SK-N-SH treated with all-trans-retinoic acid at 6 μM for 48 hours (cell line): ENCODE measurements around the gene ALS2CL.

Experiments used
- ATAC-seq: fragments of 200-7000 bp; cut with Tn5 transposase; 3 replicates; pipeline ENCODE4 v1.9.1; 2020; ENCODE audit warnings: mild to moderate bottlenecking, moderate library complexity
- ARNTL ChIP-seq: fragments of 450-650 bp; formaldehyde crosslinking; IDR thresholded peaks from 2 replicates; pipeline ENCODE4 v1.5.0; 2020; ENCODE audit warnings: low read depth, mild to moderate bottlenecking, moderate library complexity, borderline replicate concordance
- BACH2 ChIP-seq: fragments of 250-450 bp; sonication (Bioruptor Pico); IDR thresholded peaks from 2 replicates; pipeline ENCODE4 v1.9.0; 2021; ENCODE audit warnings: mild to moderate bottlenecking, borderline replicate concordance
- CSDC2 ChIP-seq: fragments of 250-450 bp; sonication (Bioruptor Pico); IDR thresholded peaks from 2 replicates; pipeline ENCODE4 v1.5.0; 2020; ENCODE audit warnings: mild to moderate bottlenecking, moderate library complexity
- ESRRG ChIP-seq: fragments of 250-450 bp; sonication (Bioruptor Pico); IDR thresholded peaks from 2 replicates; pipeline ENCODE4 v1.6.1; 2021; ENCODE audit warnings: mild to moderate bottlenecking
- GLIS3 ChIP-seq: fragments of 250-450 bp; sonication (Bioruptor Pico); IDR thresholded peaks from 2 replicates; pipeline ENCODE4 v1.5.0; 2020; ENCODE audit warnings: mild to moderate bottlenecking, moderate library complexity
- ISL1 ChIP-seq: fragments of 250-450 bp; sonication (Bioruptor Pico); IDR thresholded peaks from 2 replicates; pipeline ENCODE4 v2.1.2; 2022; ENCODE audit warnings: mild to moderate bottlenecking, moderate library complexity
- OSR1 ChIP-seq: fragments of 250-450 bp; sonication (Bioruptor Pico); IDR thresholded peaks from 2 replicates; pipeline ENCODE4 v1.8.0; 2022; ENCODE audit warnings: moderate library complexity, mild to moderate bottlenecking, inconsistent platforms
- PPARA ChIP-seq: fragments of 250-450 bp; sonication (Bioruptor Pico); IDR thresholded peaks from 2 replicates; pipeline ENCODE4 v1.5.0; 2020; ENCODE audit warnings: mild to moderate bottlenecking, borderline replicate concordance
- RARB ChIP-seq: fragments of 250-450 bp; sonication (Bioruptor Pico); IDR thresholded peaks from 2 replicates; pipeline ENCODE4 v1.8.0; 2021; ENCODE audit warnings: mild to moderate bottlenecking, moderate library complexity
- SNAI2 ChIP-seq: fragments of 250-450 bp; sonication (Bioruptor Pico); IDR thresholded peaks from 2 replicates; pipeline ENCODE4 v1.5.0; 2020; ENCODE audit warnings: mild to moderate bottlenecking, moderate library complexity
- TOX ChIP-seq: fragments of 250-450 bp; sonication (Bioruptor Pico); IDR thresholded peaks from 2 replicates; pipeline ENCODE4 v1.8.0; 2021; ENCODE audit warnings: mild to moderate bottlenecking, moderate library complexity, borderline replicate concordance
- ZC3H10 ChIP-seq: fragments of 250-450 bp; sonication (Bioruptor Pico); IDR thresholded peaks from 2 replicates; pipeline ENCODE4 v1.5.1; 2021; ENCODE audit warnings: mild to moderate bottlenecking, moderate library complexity
- ZFP3 ChIP-seq: fragments of 250-450 bp; sonication (Bioruptor Pico); IDR thresholded peaks from 2 replicates; pipeline ENCODE4 v1.5.0; 2020; ENCODE audit warnings: mild to moderate bottlenecking, moderate library complexity
- ZFP30 ChIP-seq: fragments of 450-650 bp; formaldehyde crosslinking; IDR thresholded peaks from 2 replicates; pipeline ENCODE4 v1.5.0; 2022; ENCODE audit warnings: mild to moderate bottlenecking, moderate library complexity
- ZNF565 ChIP-seq: fragments of 450-650 bp; formaldehyde crosslinking; conservative IDR thresholded peaks from 2 replicates; pipeline ENCODE4 v1.5.0; 2020; ENCODE audit warnings: low read depth, mild to moderate bottlenecking, moderate library complexity
- ZNF70 ChIP-seq: fragments of 450-650 bp; formaldehyde crosslinking; IDR thresholded peaks from 2 replicates; pipeline ENCODE4 v1.5.0; 2020; ENCODE audit warnings: mild to moderate bottlenecking, moderate library complexity
- ZNF8 ChIP-seq: fragments of 450-650 bp; formaldehyde crosslinking; IDR thresholded peaks from 2 replicates; pipeline ENCODE4 v1.5.0; 2020; ENCODE audit warnings: mild to moderate bottlenecking, moderate library complexity
- TF ChIP-seq, protein P1 (sequence below): fragments of 250-450 bp; sonication (Bioruptor Pico); IDR thresholded peaks from 2 replicates; pipeline ENCODE4 v1.8.0; 2021; ENCODE audit warnings: low read depth, mild to moderate bottlenecking, moderate library complexity, borderline replicate concordance
- TF ChIP-seq, protein P2 (sequence below): fragments of 250-450 bp; sonication (Bioruptor Pico); IDR thresholded peaks from 2 replicates; pipeline ENCODE4 v1.8.0; 2020; ENCODE audit warnings: mild to moderate bottlenecking, moderate library complexity, borderline replicate concordance
- TF ChIP-seq, protein P3 (sequence below): fragments of 250-450 bp; sonication (Bioruptor Pico); IDR thresholded peaks from 2 replicates; pipeline ENCODE4 v1.5.1; 2021; ENCODE audit warnings: mild to moderate bottlenecking, moderate library complexity
- TF ChIP-seq, protein P4 (sequence below): fragments of 250-450 bp; sonication (Bioruptor Pico); IDR thresholded peaks from 2 replicates; pipeline ENCODE4 v1.5.0; 2020; ENCODE audit warnings: mild to moderate bottlenecking, moderate library complexity

The ALS2CL gene

DNA sequence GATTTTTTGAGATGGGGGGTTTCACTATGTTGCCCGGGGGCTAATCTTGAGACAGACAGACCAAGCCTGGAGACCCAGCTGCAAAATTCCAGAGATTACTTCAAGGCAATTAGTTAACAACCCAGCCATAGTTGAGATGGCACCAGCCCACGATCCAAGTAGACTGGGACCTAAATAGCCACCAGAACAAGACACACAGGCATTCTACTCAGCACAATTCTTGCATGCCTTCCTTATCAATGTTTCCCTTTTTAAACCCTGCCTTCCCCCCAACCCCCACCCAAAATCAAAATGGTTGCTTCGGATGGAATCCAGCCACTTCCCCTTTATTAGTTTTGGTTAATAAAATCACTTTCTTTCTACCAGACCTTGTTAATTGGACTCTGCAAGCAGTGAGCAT, 52.6 kb downstream of the ALS2CL start:
- TF ChIP-seq, protein P1, sequence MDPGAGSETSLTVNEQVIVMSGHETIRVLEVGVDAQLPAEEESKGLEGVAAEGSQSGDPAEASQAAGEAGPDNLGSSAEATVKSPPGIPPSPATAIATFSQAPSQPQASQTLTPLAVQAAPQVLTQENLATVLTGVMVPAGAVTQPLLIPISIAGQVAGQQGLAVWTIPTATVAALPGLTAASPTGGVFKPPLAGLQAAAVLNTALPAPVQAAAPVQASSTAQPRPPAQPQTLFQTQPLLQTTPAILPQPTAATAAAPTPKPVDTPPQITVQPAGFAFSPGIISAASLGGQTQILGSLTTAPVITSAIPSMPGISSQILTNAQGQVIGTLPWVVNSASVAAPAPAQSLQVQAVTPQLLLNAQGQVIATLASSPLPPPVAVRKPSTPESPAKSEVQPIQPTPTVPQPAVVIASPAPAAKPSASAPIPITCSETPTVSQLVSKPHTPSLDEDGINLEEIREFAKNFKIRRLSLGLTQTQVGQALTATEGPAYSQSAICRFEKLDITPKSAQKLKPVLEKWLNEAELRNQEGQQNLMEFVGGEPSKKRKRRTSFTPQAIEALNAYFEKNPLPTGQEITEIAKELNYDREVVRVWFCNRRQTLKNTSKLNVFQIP (CRISPR knock-in tag), result no peak
- no peak for ATAC-seq

DNA sequence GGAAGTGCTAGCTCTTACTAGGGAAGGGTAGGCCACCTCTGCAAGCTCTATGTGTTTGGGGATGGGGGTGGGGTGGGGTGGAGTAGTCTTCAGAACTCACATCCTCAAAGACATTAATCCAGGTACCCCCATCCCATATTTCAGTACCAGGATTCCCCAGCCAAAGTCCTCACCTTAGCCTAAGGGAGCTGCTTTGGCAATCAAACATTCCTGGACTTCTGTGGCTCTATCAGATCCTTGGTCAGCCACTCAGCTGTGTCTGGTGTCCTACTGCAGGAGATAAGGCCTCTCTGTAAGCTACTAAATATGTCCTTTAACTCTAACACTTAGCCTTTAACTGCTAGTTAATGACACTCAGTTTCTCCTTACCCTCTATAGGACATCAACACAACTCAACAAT, 54.3 kb downstream of the ALS2CL start:
- no peak for ATAC-seq
- TF ChIP-seq, protein P2, sequence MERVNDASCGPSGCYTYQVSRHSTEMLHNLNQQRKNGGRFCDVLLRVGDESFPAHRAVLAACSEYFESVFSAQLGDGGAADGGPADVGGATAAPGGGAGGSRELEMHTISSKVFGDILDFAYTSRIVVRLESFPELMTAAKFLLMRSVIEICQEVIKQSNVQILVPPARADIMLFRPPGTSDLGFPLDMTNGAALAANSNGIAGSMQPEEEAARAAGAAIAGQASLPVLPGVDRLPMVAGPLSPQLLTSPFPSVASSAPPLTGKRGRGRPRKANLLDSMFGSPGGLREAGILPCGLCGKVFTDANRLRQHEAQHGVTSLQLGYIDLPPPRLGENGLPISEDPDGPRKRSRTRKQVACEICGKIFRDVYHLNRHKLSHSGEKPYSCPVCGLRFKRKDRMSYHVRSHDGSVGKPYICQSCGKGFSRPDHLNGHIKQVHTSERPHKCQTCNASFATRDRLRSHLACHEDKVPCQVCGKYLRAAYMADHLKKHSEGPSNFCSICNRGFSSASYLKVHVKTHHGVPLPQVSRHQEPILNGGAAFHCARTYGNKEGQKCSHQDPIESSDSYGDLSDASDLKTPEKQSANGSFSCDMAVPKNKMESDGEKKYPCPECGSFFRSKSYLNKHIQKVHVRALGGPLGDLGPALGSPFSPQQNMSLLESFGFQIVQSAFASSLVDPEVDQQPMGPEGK, result no peak
- TF ChIP-seq, protein P3, sequence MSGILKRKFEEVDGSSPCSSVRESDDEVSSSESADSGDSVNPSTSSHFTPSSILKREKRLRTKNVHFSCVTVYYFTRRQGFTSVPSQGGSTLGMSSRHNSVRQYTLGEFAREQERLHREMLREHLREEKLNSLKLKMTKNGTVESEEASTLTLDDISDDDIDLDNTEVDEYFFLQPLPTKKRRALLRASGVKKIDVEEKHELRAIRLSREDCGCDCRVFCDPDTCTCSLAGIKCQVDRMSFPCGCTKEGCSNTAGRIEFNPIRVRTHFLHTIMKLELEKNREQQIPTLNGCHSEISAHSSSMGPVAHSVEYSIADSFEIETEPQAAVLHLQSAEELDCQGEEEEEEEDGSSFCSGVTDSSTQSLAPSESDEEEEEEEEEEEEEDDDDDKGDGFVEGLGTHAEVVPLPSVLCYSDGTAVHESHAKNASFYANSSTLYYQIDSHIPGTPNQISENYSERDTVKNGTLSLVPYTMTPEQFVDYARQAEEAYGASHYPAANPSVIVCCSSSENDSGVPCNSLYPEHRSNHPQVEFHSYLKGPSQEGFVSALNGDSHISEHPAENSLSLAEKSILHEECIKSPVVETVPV (CRISPR knock-in tag), result no peak
- TF ChIP-seq ZFP30 (CRISPR knock-in tag) (no peak), ESRRG (CRISPR knock-in tag) (no peak), GLIS3 (CRISPR knock-in tag) (no peak), RARB (CRISPR knock-in tag) (no peak), ARNTL (CRISPR knock-in tag) (no peak)

DNA sequence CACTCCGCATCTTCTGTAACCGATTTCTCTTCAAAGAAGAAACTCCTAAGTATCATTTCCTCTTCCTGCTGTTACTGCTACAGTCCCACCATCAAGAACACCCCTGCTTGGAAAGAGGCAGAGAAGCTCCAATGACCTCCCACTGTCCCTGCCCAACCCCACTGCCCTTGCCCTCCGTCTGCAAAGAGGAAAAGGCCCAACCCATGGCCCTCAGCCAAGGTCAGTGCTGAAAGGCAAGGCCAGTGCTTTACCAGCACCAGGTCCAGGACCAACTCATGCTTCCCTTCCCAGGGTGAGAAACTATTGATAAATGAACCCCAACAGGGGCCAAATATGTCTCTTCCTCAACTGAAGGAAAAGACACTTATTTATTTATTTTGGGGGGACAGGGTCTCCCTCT, 58.6 kb downstream of the ALS2CL start:
- ATAC-seq, result no peak
- TF ChIP-seq BACH2, result no peak
- TF ChIP-seq, protein P2, result no peak
- TF ChIP-seq, protein P4, sequence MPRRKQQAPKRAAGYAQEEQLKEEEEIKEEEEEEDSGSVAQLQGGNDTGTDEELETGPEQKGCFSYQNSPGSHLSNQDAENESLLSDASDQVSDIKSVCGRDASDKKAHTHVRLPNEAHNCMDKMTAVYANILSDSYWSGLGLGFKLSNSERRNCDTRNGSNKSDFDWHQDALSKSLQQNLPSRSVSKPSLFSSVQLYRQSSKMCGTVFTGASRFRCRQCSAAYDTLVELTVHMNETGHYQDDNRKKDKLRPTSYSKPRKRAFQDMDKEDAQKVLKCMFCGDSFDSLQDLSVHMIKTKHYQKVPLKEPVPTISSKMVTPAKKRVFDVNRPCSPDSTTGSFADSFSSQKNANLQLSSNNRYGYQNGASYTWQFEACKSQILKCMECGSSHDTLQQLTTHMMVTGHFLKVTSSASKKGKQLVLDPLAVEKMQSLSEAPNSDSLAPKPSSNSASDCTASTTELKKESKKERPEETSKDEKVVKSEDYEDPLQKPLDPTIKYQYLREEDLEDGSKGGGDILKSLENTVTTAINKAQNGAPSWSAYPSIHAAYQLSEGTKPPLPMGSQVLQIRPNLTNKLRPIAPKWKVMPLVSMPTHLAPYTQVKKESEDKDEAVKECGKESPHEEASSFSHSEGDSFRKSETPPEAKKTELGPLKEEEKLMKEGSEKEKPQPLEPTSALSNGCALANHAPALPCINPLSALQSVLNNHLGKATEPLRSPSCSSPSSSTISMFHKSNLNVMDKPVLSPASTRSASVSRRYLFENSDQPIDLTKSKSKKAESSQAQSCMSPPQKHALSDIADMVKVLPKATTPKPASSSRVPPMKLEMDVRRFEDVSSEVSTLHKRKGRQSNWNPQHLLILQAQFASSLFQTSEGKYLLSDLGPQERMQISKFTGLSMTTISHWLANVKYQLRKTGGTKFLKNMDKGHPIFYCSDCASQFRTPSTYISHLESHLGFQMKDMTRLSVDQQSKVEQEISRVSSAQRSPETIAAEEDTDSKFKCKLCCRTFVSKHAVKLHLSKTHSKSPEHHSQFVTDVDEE (CRISPR knock-in tag), result no peak
- TF ChIP-seq, protein P3 (CRISPR knock-in tag), result no peak
- TF ChIP-seq TOX (CRISPR knock-in tag), result no peak
- no peak for TF ChIP-seq CSDC2 (CRISPR knock-in tag)
- TF ChIP-seq OSR1 (CRISPR knock-in tag), result no peak
- no peak for TF ChIP-seq RARB (CRISPR knock-in tag)
- no peak for TF ChIP-seq ARNTL (CRISPR knock-in tag)
- TF ChIP-seq PPARA (CRISPR knock-in tag), result no peak
- TF ChIP-seq SNAI2 (CRISPR knock-in tag), result no peak
- TF ChIP-seq ZNF8 (CRISPR knock-in tag), result no peak
- TF ChIP-seq ZC3H10 (CRISPR knock-in tag), result no peak
- no peak for TF ChIP-seq ZNF565 (CRISPR knock-in tag)
- TF ChIP-seq ZFP30 (CRISPR knock-in tag), result no peak
- TF ChIP-seq ISL1 (CRISPR knock-in tag), result no peak
- TF ChIP-seq GLIS3 (CRISPR knock-in tag), result no peak
- no peak for TF ChIP-seq ZFP3
- no peak for TF ChIP-seq ESRRG (CRISPR knock-in tag)
- no peak for TF ChIP-seq ZNF70 (CRISPR knock-in tag)
